Gastroesophageal sphincter (tissue), 3 donors: Measurements from ENCODE around the gene SLMAP.

ENCODE experiments used
- CTCF ChIP-seq, 4 experiments: fragments of 200-600 bp in 2 of 4; fragments of 450-650 bp in 2 of 4; sonication (generic) in 1 of 4; IDR thresholded peaks; one replicate each; pipeline ENCODE4 v1.5.1; 2017 to 2019; ENCODE audit warnings: antibody characterized with exemption in 4 of 4, mild to moderate bottlenecking in 2 of 4, moderate library complexity in 2 of 4
- EP300 ChIP-seq: sonication (generic); formaldehyde crosslinking; IDR thresholded peaks from one replicate; pipeline ENCODE4 v1.6.1; 2017; ENCODE audit warnings: antibody characterized with exemption, mild to moderate bottlenecking
- POLR2A ChIP-seq, 2 donors: fragments of 450-650 bp; IDR thresholded peaks; one replicate each; pipeline ENCODE4 v1.6.1; 2017; ENCODE audit warnings: antibody characterized with exemption in 2 of 2, mild to moderate bottlenecking in 2 of 2, moderate library complexity in 1 of 2
- POLR2AphosphoS5 ChIP-seq: sonication (generic); formaldehyde crosslinking; IDR thresholded peaks from one replicate; pipeline ENCODE4 v1.6.1; 2017; ENCODE audit warnings: antibody characterized with exemption

GRCh38 chr3:57796261-57796660 lies 40.2 kb downstream of the SLMAP start:
- TF ChIP-seq CTCF (IDR thresholded peaks at IDR 0.05): no peak
- no peak for TF ChIP-seq POLR2A (IDR thresholded peaks at IDR 0.05)
- TF ChIP-seq EP300: no peak
- TF ChIP-seq POLR2AphosphoS5: no peak
